A549 (cell line): Measurements from ENCODE around the gene MAP3K20.

Source experiments
- CTCF ChIP-seq: fragments of >200 bp; sonication (Bioruptor Twin); formaldehyde crosslinking; IDR thresholded peaks from 3 replicates; pipeline ENCODE4 v1.5.1; 2016
- KDM1A ChIP-seq: fragments of 200-600 bp; sonication (generic); IDR thresholded peaks from 2 replicates; pipeline ENCODE4 v1.6.1; 2016; ENCODE audit warnings: low read depth, mild to moderate bottlenecking
- KDM5A ChIP-seq: fragments of 200-600 bp; sonication (generic); IDR thresholded peaks from 2 replicates; pipeline ENCODE4 v1.6.1; 2016; ENCODE audit warnings: antibody characterized with exemption, mild to moderate bottlenecking
- MAX ChIP-seq: IDR thresholded peaks from 2 replicates; pipeline ENCODE4 v1.6.1; 2012
- RAD21 ChIP-seq, 2 experiments: fragments of >200 bp in 1 of 2; sonication (Bioruptor Twin) in 1 of 2; formaldehyde crosslinking in 1 of 2; IDR thresholded peaks in 1 of 2; conservative IDR thresholded peaks in 1 of 2; 2 replicates in 1 of 2; 3 replicates in 1 of 2; pipeline ENCODE4 v1.6.1; 2012 to 2018; ENCODE audit warnings: inconsistent platforms in 1 of 2
- RARB ChIP-seq: fragments of 250-450 bp; sonication (Bioruptor Pico); IDR thresholded peaks from 2 replicates; pipeline ENCODE4 v1.8.0; 2021; ENCODE audit warnings: mild to moderate bottlenecking, moderate library complexity
- RCOR1 ChIP-seq: fragments of 150-350 bp; IDR thresholded peaks from 2 replicates; pipeline ENCODE4 v1.6.1; 2014; ENCODE audit warnings: antibody characterized with exemption, low read length, low read depth
- REST ChIP-seq: fragments of 200-600 bp; sonication (generic); IDR thresholded peaks from 2 replicates; pipeline ENCODE4 v1.6.1; 2016; ENCODE audit warnings: antibody characterized with exemption, mild to moderate bottlenecking, moderate library complexity
- RNF2 ChIP-seq: fragments of 200-600 bp; sonication (generic); IDR thresholded peaks from 2 replicates; pipeline ENCODE4 v1.6.1; 2016; ENCODE audit warnings: low read depth, mild to moderate bottlenecking, antibody characterized with exemption, moderate library complexity, borderline replicate concordance
- USF2 ChIP-seq: fragments of 450-650 bp; IDR thresholded peaks from 2 replicates; pipeline ENCODE4 v1.6.1; 2014; ENCODE audit warnings: antibody characterized with exemption
- ZNF302 ChIP-seq: fragments of 250-450 bp; sonication (Bioruptor Pico); IDR thresholded peaks from 2 replicates; pipeline ENCODE4 v1.9.0; 2021; ENCODE audit warnings: inconsistent platforms, mild to moderate bottlenecking, moderate library complexity

GRCh38 chr2:173051463-173052215, 24.0 kb upstream of the MAP3K20 start:
- TF ChIP-seq CTCF (no peak), ZNF302 (CRISPR knock-in tag) (no peak), MAX (no peak), RCOR1 (no peak), RARB (no peak), RNF2 (no peak), KDM1A (no peak), USF2 (no peak), REST (no peak), KDM5A (no peak), RAD21 (conservative IDR thresholded peaks at IDR 0.05 in 1 of 2, IDR thresholded peaks at IDR 0.05 in 1 of 2) (no peak)
